Astrocyte (in vitro differentiated cells and primary cell): ENCODE data around the gene PLXNA3.

ENCODE experiments used
- CTCF ChIP-seq: IDR thresholded peaks from 2 replicates; pipeline ENCODE4 v1.5.1; 2011; ENCODE audit warnings: low read depth, mild to moderate bottlenecking, inconsistent platforms, low read length, moderate library complexity; ENCODE audit not compliant: insufficient read depth
- EZH2 ChIP-seq: IDR thresholded peaks from 2 replicates; pipeline ENCODE4 v1.6.1; 2012; ENCODE audit warnings: mild to moderate bottlenecking, low read length, inconsistent platforms; ENCODE audit not compliant: insufficient read depth

GRCh38 chrX:154426916-154427770, 30.9 kb upstream of the PLXNA3 start:
- TF ChIP-seq CTCF = no peak
- TF ChIP-seq EZH2 = no peak
